Measurements from ENCODE around the gene FTHL17.

FTHL17 gene

DNA sequence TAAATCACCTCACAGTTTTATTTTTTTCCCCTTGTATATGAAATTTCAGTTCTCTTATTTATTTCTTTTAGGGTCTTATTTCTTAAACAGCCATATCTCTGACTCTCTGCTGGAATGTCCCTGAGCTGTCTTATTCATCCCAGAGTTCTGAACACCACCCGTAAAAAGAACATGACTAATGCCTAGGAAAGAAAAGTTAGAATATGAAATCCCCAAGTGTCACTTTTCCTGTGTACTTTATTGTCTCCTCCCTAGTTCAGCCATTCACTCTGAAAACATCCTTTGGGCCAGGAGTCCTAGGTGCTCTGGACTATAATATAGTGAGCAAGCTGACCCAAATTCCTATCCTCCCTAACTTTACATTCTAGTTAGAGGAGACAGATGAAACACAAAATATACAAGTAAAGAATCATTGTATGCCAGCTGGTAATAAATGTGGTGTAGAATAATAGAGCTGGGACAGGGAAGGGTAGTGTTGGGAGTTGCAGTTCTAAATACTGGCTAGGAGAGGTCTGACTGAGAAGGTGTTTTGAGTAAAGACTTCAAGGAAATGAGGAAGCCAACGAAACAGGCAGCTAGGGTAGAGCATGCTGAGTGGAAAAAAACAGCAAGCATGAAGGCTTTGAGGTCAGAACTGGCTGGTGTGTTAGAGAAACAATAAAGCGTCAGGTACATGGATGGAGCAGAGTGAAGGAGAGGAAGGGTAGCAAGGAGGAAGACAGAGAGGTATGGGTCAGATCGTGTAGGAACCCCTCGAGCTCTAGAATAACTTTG is 40.6 kb upstream of the FTHL17 start:
- Histone ChIP-seq H3K79me1 (ENCODE audit: low read depth, low read length) (no peaks in the 10 kb centered on the region), H3K4me3 (ENCODE audit: low read length in 2 of 2) (no peak overlapping the region), H3K27ac (replicated peaks; ENCODE audit: low read length) (no peak overlapping the region), H3K27me3 (ENCODE audit: control insufficient read depth in 3 of 3, insufficient read depth in 3 of 3, low read depth in 1 of 3, low read length in 3 of 3) (no peaks in the 10 kb centered on the region), H3K36me3 (replicated peaks in 1 of 2; ENCODE audit: control insufficient read depth in 2 of 2, insufficient read depth in 2 of 2, low read length in 2 of 2) (no peaks in the 10 kb centered on the region), H2BK5ac (ENCODE audit: low read length) (no peak overlapping the region), H2AK5ac (ENCODE audit: low read depth, low read length) (no peak overlapping the region), H3K9me3 (replicated peaks in 1 of 2; ENCODE audit: control insufficient read depth in 2 of 2, insufficient read depth in 1 of 2, low read depth in 1 of 2, low read length in 2 of 2) (no peaks in the 10 kb centered on the region), H3K4ac (ENCODE audit: low read length) (no peak overlapping the region), H3K4me2 (ENCODE audit: insufficient read depth, low read length, poor library complexity, severe bottlenecking) (no peak overlapping the region), H3K18ac (ENCODE audit: low read length) (no peak overlapping the region), H4K8ac (ENCODE audit: low read depth, low read length) (no peak overlapping the region), H3K9ac (ENCODE audit: low read depth, low read length, poor library complexity) (no peak overlapping the region), H2AFZ (ENCODE audit: low read length) (no peak overlapping the region), H3K23ac (ENCODE audit: low read depth, low read length, poor library complexity) (no peak overlapping the region), H2BK120ac (ENCODE audit: low read depth, low read length) (no peak overlapping the region), H2BK15ac (ENCODE audit: low read length) (no peak overlapping the region), H3K14ac (ENCODE audit: low read length) (no peak overlapping the region), H4K91ac (ENCODE audit: low read depth, low read length, poor library complexity) (no peak overlapping the region), H3K4me1 (ENCODE audit: control insufficient read depth in 2 of 2, insufficient read depth in 1 of 2, low read depth in 1 of 2, low read length in 2 of 2) (no peaks in the 10 kb centered on the region), H2BK12ac (ENCODE audit: low read length) (no peak overlapping the region)
- no CpG with 5 or more reads among the region's 5 CpGs for WGBS, 2 donors (ENCODE audit: extremely low coverage in 2 of 2, insufficient read length in 2 of 2, insufficient replicate concordance in 1 of 2)
- DNase-seq (ENCODE audit: low spot score): no peak

GRCh38 chrX:31110657-31111056 is 38.8 kb upstream of the FTHL17 start:
- H3K14ac ChIP-seq (ENCODE audit: low read length): no peak overlapping the region
- H3K4me2 ChIP-seq (ENCODE audit: insufficient read depth, low read length, poor library complexity, severe bottlenecking): no peak overlapping the region
- H3K79me1 ChIP-seq (ENCODE audit: low read depth, low read length): no peaks in the 10 kb centered on the region
- H2BK12ac ChIP-seq (ENCODE audit: low read length): no peak overlapping the region
- no peak overlapping the region for H3K27ac ChIP-seq (replicated peaks; ENCODE audit: low read length)
- H3K23ac ChIP-seq (ENCODE audit: low read depth, low read length, poor library complexity): no peak overlapping the region
- H4K91ac ChIP-seq (ENCODE audit: low read depth, low read length, poor library complexity): no peak overlapping the region
- no peak overlapping the region for H3K18ac ChIP-seq (ENCODE audit: low read length)
- no peaks in the 10 kb centered on the region for H3K9me3 ChIP-seq (replicated peaks in 1 of 2; ENCODE audit: control insufficient read depth in 2 of 2, insufficient read depth in 1 of 2, low read depth in 1 of 2, low read length in 2 of 2)
- no peak overlapping the region for H3K4me3 ChIP-seq (ENCODE audit: low read length in 2 of 2)
- no peak overlapping the region for H2AK5ac ChIP-seq (ENCODE audit: low read depth, low read length)
- H2AFZ ChIP-seq (ENCODE audit: low read length): no peak overlapping the region
- no peaks in the 10 kb centered on the region for H3K4me1 ChIP-seq (ENCODE audit: control insufficient read depth in 2 of 2, insufficient read depth in 1 of 2, low read depth in 1 of 2, low read length in 2 of 2)
- no peak overlapping the region for H3K4ac ChIP-seq (ENCODE audit: low read length)
- H3K9ac ChIP-seq (ENCODE audit: low read depth, low read length, poor library complexity): no peak overlapping the region
- no peak overlapping the region for H2BK15ac ChIP-seq (ENCODE audit: low read length)
- no peak overlapping the region for H2BK120ac ChIP-seq (ENCODE audit: low read depth, low read length)
- WGBS, 2 donors (ENCODE audit: extremely low coverage in 2 of 2, insufficient read length in 2 of 2, insufficient replicate concordance in 1 of 2): no CpG with 5 or more reads among the region's 6 CpGs
- H2BK5ac ChIP-seq (ENCODE audit: low read length): no peak overlapping the region
- no peaks in the 10 kb centered on the region for H3K27me3 ChIP-seq (ENCODE audit: control insufficient read depth in 3 of 3, insufficient read depth in 3 of 3, low read depth in 1 of 3, low read length in 3 of 3)
- no peak overlapping the region for H4K8ac ChIP-seq (ENCODE audit: low read depth, low read length)
- no peak for DNase-seq (ENCODE audit: low spot score)
- no peaks in the 10 kb centered on the region for H3K36me3 ChIP-seq (replicated peaks in 1 of 2; ENCODE audit: control insufficient read depth in 2 of 2, insufficient read depth in 2 of 2, low read length in 2 of 2)

- Histone ChIP-seq H4K91ac (ENCODE audit: low read depth, low read length, poor library complexity) (no peak overlapping the region), H2AFZ (ENCODE audit: low read length) (no peak overlapping the region), H2BK5ac (ENCODE audit: low read length) (no peak overlapping the region), H3K27ac (replicated peaks; ENCODE audit: low read length) (no peak overlapping the region), H2BK12ac (ENCODE audit: low read length) (no peak overlapping the region), H3K18ac (ENCODE audit: low read length) (no peak overlapping the region), H3K4me2 (ENCODE audit: insufficient read depth, low read length, poor library complexity, severe bottlenecking) (no peak overlapping the region), H3K27me3 (ENCODE audit: control insufficient read depth in 3 of 3, insufficient read depth in 3 of 3, low read depth in 1 of 3, low read length in 3 of 3) (no peaks in the 10 kb centered on the region), H3K4me1 (ENCODE audit: control insufficient read depth in 2 of 2, insufficient read depth in 1 of 2, low read depth in 1 of 2, low read length in 2 of 2) (no peaks in the 10 kb centered on the region), H3K9ac (ENCODE audit: low read depth, low read length, poor library complexity) (no peak overlapping the region), H4K8ac (ENCODE audit: low read depth, low read length) (no peak overlapping the region), H2BK120ac (ENCODE audit: low read depth, low read length) (no peak overlapping the region), H3K36me3 (replicated peaks in 1 of 2; ENCODE audit: control insufficient read depth in 2 of 2, insufficient read depth in 2 of 2, low read length in 2 of 2) (no peaks in the 10 kb centered on the region), H3K4ac (ENCODE audit: low read length) (no peak overlapping the region), H2AK5ac (ENCODE audit: low read depth, low read length) (no peak overlapping the region), H3K79me1 (ENCODE audit: low read depth, low read length) (no peaks in the 10 kb centered on the region), H3K23ac (ENCODE audit: low read depth, low read length, poor library complexity) (no peak overlapping the region), H3K4me3 (ENCODE audit: low read length in 2 of 2) (no peak overlapping the region), H3K14ac (ENCODE audit: low read length) (no peak overlapping the region), H2BK15ac (ENCODE audit: low read length) (no peak overlapping the region), H3K9me3 (replicated peaks in 1 of 2; ENCODE audit: control insufficient read depth in 2 of 2, insufficient read depth in 1 of 2, low read depth in 1 of 2, low read length in 2 of 2) (no peaks in the 10 kb centered on the region)
- WGBS, 2 donors (ENCODE audit: extremely low coverage in 2 of 2, insufficient read length in 2 of 2, insufficient replicate concordance in 1 of 2): no CpG with 5 or more reads among the region's 2 CpGs
- DNase-seq (ENCODE audit: low spot score): no peak
Measured at GRCh38 chrX:31099536-31100090, 27.8 kb upstream of the FTHL17 start.

GRCh38 chrX:31098079-31098478 is 26.2 kb upstream of the FTHL17 start:
- no CpG with 5 or more reads among the region's 3 CpGs for WGBS, 2 donors (ENCODE audit: extremely low coverage in 2 of 2, insufficient read length in 2 of 2, insufficient replicate concordance in 1 of 2)
- no peak overlapping the region for H3K23ac ChIP-seq (ENCODE audit: low read depth, low read length, poor library complexity)
- H3K27ac ChIP-seq (replicated peaks; ENCODE audit: low read length): no peak overlapping the region
- no peak overlapping the region for H2BK15ac ChIP-seq (ENCODE audit: low read length)
- H2AFZ ChIP-seq (ENCODE audit: low read length): no peak overlapping the region
- no peak overlapping the region for H3K9ac ChIP-seq (ENCODE audit: low read depth, low read length, poor library complexity)
- H3K4me2 ChIP-seq (ENCODE audit: insufficient read depth, low read length, poor library complexity, severe bottlenecking): no peak overlapping the region
- no peak overlapping the region for H2BK120ac ChIP-seq (ENCODE audit: low read depth, low read length)
- no peak overlapping the region for H2BK12ac ChIP-seq (ENCODE audit: low read length)
- H3K36me3 ChIP-seq (replicated peaks in 1 of 2; ENCODE audit: control insufficient read depth in 2 of 2, insufficient read depth in 2 of 2, low read length in 2 of 2): no peaks in the 10 kb centered on the region
- no peak overlapping the region for H3K4ac ChIP-seq (ENCODE audit: low read length)
- DNase-seq (ENCODE audit: low spot score): no peak
- H3K27me3 ChIP-seq (ENCODE audit: control insufficient read depth in 3 of 3, insufficient read depth in 3 of 3, low read depth in 1 of 3, low read length in 3 of 3): no peaks in the 10 kb centered on the region
- H3K9me3 ChIP-seq (replicated peaks in 1 of 2; ENCODE audit: control insufficient read depth in 2 of 2, insufficient read depth in 1 of 2, low read depth in 1 of 2, low read length in 2 of 2): no peaks in the 10 kb centered on the region
- no peak overlapping the region for H4K8ac ChIP-seq (ENCODE audit: low read depth, low read length)
- H3K14ac ChIP-seq (ENCODE audit: low read length): no peak overlapping the region
- no peak overlapping the region for H3K4me3 ChIP-seq (ENCODE audit: low read length in 2 of 2)
- no peaks in the 10 kb centered on the region for H3K79me1 ChIP-seq (ENCODE audit: low read depth, low read length)
- no peak overlapping the region for H4K91ac ChIP-seq (ENCODE audit: low read depth, low read length, poor library complexity)
- no peaks in the 10 kb centered on the region for H3K4me1 ChIP-seq (ENCODE audit: control insufficient read depth in 2 of 2, insufficient read depth in 1 of 2, low read depth in 1 of 2, low read length in 2 of 2)
- H3K18ac ChIP-seq (ENCODE audit: low read length): no peak overlapping the region
- no peak overlapping the region for H2BK5ac ChIP-seq (ENCODE audit: low read length)
- no peak overlapping the region for H2AK5ac ChIP-seq (ENCODE audit: low read depth, low read length)
